Hematopoietic multipotent progenitor cell treated with erythropoietin and hydrocortisone succinate and interleukin-3 and kit ligand, for 4 days (in vitro differentiated cells): Measurements from ENCODE around the gene ARHGEF17.

Experiments used
- DNase-seq: peaks from one replicate; pipeline ENCODE4 v3.0.0-alpha.2; 2015

ARHGEF17 gene

DNA sequence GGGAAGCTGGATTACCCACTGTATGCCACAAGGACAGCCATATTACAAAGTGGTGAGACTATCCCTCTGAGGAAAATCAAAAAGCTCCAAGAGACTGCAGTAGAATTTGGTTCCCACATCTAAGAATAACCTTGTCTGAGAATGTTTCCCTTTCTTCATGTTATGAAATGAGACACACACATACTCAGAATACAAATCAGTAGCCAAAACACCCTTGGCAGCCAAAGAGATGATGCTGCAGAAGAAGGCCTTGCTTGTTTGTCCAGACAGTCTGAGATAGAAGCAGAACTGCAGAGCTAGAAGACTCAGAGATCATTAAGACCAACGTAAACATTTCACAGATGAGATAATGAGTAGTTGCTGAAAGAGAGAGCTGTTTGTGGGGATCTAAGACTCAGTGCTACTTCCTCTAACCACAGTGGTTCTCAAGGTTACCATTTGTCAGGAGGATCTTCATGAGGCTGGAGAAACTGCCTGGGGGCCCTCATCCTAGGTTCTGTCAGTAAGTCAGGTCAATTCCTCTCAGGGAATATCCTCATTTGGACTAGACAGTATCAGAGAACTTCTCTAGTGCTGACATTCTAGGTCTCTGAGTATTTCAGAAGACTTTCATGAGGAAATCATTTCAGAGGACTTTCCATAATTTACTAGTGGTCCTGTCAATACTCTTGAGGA is 107.0 kb downstream of the ARHGEF17 start:
- DNase-seq = peak; percentile 66

DNA sequence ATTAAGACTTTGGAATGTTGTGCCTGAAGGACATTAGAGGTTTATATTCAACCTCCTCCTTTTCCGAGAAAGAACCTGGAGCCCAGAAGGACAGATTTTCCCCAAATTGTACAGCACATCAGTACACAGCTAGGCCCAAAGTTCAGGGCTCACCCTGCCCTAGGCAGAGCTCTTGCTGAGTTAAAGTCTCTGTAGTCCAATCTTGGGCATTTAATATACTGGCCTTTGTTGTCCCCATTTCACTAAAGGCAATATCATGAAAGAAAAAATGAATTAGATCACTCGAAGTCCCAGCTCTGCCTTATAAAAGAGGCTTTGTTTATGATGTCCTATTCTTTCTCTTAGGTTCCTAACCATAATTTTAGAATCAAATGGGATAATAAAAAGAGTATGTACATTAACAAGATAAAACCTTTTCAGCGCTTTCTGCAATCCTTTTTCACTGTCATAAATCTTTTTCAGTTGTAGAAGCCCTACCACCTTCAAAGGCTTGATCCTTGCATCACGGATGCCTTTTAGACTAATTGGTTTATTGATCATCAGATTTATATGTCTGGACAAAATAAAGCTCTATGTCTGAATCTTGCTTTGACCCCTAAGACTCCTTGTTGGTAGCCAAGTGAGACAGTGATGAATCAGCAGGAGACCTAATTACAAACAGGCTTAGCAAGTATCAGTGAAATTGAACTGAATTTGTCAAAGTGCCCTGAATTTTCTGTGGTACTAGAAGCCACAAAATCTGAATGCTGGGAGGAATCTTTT is 108.0 kb downstream of the ARHGEF17 start:
- DNase-seq = no peak

DNA sequence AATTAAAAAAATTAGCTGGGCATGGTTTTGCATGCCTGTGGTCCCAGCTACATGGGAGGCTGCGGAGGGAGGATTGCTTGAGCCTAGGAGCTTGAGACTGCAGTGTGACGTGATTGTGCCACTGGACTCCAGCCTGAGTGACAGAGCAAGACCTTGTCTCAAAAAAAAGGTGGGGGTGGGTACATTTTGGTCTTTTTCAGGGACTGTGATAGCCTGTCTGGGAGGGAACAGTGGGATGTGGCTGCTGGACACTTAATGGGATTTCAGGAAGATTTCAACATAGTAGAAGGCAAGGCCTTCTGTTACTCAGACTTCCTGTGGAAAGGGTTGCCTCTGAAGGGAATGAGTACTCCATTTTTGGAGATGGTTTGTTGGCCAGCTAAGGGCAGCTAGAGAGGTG is 108.7 kb downstream of the ARHGEF17 start:
- DNase-seq = no peak
